NOMO-1 treated with DMSO at 0.1 percent for 48 hours (cell line): ENCODE data around the gene RSPH9.

Experiments used
- DNase-seq: peaks from one replicate; lab custom pipeline; 2025; ENCODE audit not compliant: unreplicated experiment; lab: John Stamatoyannopoulos, UW

The RSPH9 gene

GRCh38 chr6:43667245-43668150 is 22.7 kb downstream of the RSPH9 start:
- DNase-seq = peak; percentile 57

GRCh38 chr6:43668151-43669028 is 23.6 kb downstream of the RSPH9 start:
- peak; percentile 13 for DNase-seq

GRCh38 chr6:43669050-43669921 is 24.4 kb downstream of the RSPH9 start:
- DNase-seq = no peak

GRCh38 chr6:43669922-43670622 is 25.2 kb downstream of the RSPH9 start:
- DNase-seq = no peak

- DNase-seq = no peak
These were observed 25.8 kb downstream of the RSPH9 start for GRCh38 chr6:43670623-43670986.

- DNase-seq = no peak
These were observed 26.4 kb downstream of the RSPH9 start for GRCh38 chr6:43671011-43671800.

GRCh38 chr6:43671801-43672690 is 27.2 kb downstream of the RSPH9 start:
- no peak for DNase-seq

GRCh38 chr6:43673444-43674084 is 28.7 kb downstream of the RSPH9 start:
- no peak for DNase-seq

- DNase-seq = no peak
These were observed 29.5 kb downstream of the RSPH9 start for GRCh38 chr6:43674291-43674690.

GRCh38 chr6:43674921-43675320 is 30.1 kb downstream of the RSPH9 start:
- DNase-seq = no peak

GRCh38 chr6:43676962-43677606 is 32.2 kb downstream of the RSPH9 start:
- DNase-seq = no peak

GRCh38 chr6:43677759-43678158 is 32.9 kb downstream of the RSPH9 start:
- DNase-seq = no peak

GRCh38 chr6:43678341-43678740 is 33.5 kb downstream of the RSPH9 start:
- no peak for DNase-seq

GRCh38 chr6:43679057-43679456 is 34.2 kb downstream of the RSPH9 start:
- DNase-seq = no peak

GRCh38 chr6:43680308-43681200 is 35.7 kb downstream of the RSPH9 start:
- DNase-seq = no peak

GRCh38 chr6:43681303-43681702 is 36.5 kb downstream of the RSPH9 start:
- DNase-seq = no peak
